ENCODE data around the gene F11R. TPM values are rescaled to one million over a fixed set of nuclear protein-coding genes. Genes with fewer than 3 reads are reported as not detected.

F11R gene
- total and polyA plus RNA-seq, 2 of the 4 experiments (the other 2 are of a cell fraction): 0.79 to 2.2 TPM

- Histone ChIP-seq H2BK20ac (ENCODE audit: low read depth, low read length) (no peak overlapping the region), H3K9me3 (ENCODE audit: control insufficient read depth, insufficient read depth, low read length) (no peaks in the 10 kb centered on the region), H2BK5ac (ENCODE audit: low read depth, low read length, poor library complexity, severe bottlenecking) (no peak overlapping the region), H2AK9ac (replicated peaks; ENCODE audit: low read depth, low read length, poor library complexity) (no peak overlapping the region), H3K4me3 (ENCODE audit: insufficient read depth, low read depth, low read length) (no peak overlapping the region), H3K9me1 (ENCODE audit: insufficient read depth, low read length) (no peaks in the 10 kb centered on the region), H3K79me1 (ENCODE audit: low read depth in 1 of 2, low read length in 2 of 2) (no peaks in the 10 kb centered on the region), H3K9ac (ENCODE audit: low read depth, low read length) (no peak overlapping the region), H3K14ac (replicated peaks; ENCODE audit: low read depth, low read length) (no peak overlapping the region), H3K23ac (ENCODE audit: low read depth, low read length) (no peak overlapping the region), H3K27ac (ENCODE audit: insufficient read depth, low read length) (no peak overlapping the region), H3K36me3 (ENCODE audit: control insufficient read depth, insufficient read depth, low read length) (no peaks in the 10 kb centered on the region), H3K4me1 (ENCODE audit: control insufficient read depth, insufficient read depth, low read length) (no peaks in the 10 kb centered on the region), H3K27me3 (ENCODE audit: control insufficient read depth, insufficient read depth, low read length) (peaks cover 2% of the 10 kb centered on the region; the same call in 1 of the 2 replicates), H4K20me1 (ENCODE audit: insufficient read depth, low read length) (no peaks in the 10 kb centered on the region), H3K4ac (ENCODE audit: low read depth, low read length) (no peak overlapping the region), H3K4me2 (ENCODE audit: low read depth, low read length) (no peak overlapping the region), H3K18ac (ENCODE audit: low read depth, low read length) (no peak overlapping the region), H4K5ac (ENCODE audit: low read depth, low read length) (no peak overlapping the region), H2AK5ac (ENCODE audit: low read depth, low read length) (no peak overlapping the region), H4K8ac (ENCODE audit: low read depth in 2 of 2, low read length in 2 of 2) (no peak overlapping the region), H2BK15ac (ENCODE audit: low read depth, low read length) (no peak overlapping the region), H4K91ac (ENCODE audit: insufficient read depth, low read depth, low read length) (no peak overlapping the region), H2BK120ac (ENCODE audit: low read depth, low read length) (no peak overlapping the region), H3K56ac (ENCODE audit: extremely low read depth, insufficient read depth, low read length) (no peak overlapping the region), H2AFZ (replicated peaks; ENCODE audit: low read length, poor library complexity) (no peak overlapping the region)
- ChIA-PET CTCF (no interaction called here), POLR2A (ENCODE audit: unreplicated experiment) (no interaction called here)
- ATAC-seq (ENCODE audit: low read depth) (no peak), DNase-seq (no peak)
- BruUV-seq (replicated peaks): no TSS peak
- in situ Hi-C loops (cut with MboI; ENCODE audit: low sequenced_read_pairs): no loop called here
- intact Hi-C loops (cut with micrococcal nuclease): no loop called here
- whole genome bisulfite sequencing, 2 experiments (ENCODE audit: extremely low coverage in 2 of 2, insufficient read length in 1 of 2): no CpG with 5 or more reads among the region's 2 CpGs
- dilution Hi-C loops (cut with HindIII; ENCODE audit: low sequenced_read_pairs, unreplicated experiment): no loop called here
- TF ChIP-seq RFX5 (IDR thresholded peaks at IDR 0.05; ENCODE audit: low read depth, low read length): no peak
- no peak for TF ChIP-seq MAZ (IDR thresholded peaks at IDR 0.05; ENCODE audit: borderline replicate concordance, low read depth, low read length)
- TF ChIP-seq RCOR1 (IDR thresholded peaks at IDR 0.05; ENCODE audit: insufficient replicate concordance, low read length): no peak
- no peak for TF ChIP-seq SMC3 (IDR thresholded peaks at IDR 0.05; ENCODE audit: low read depth, low read length)
- no peak for TF ChIP-seq MXI1 (IDR thresholded peaks at IDR 0.05; ENCODE audit: borderline replicate concordance, low read depth, low read length)
- no peak for TF ChIP-seq CTCF (conservative IDR thresholded peaks at IDR 0.05; ENCODE audit: low read depth, low read length)
- TF ChIP-seq CHD1 (IDR thresholded peaks at IDR 0.05; ENCODE audit: low read depth, low read length): no peak
- no peak for TF ChIP-seq BHLHE40 (IDR thresholded peaks at IDR 0.05; ENCODE audit: low read depth, low read length)
- TF ChIP-seq ELK1 (IDR thresholded peaks at IDR 0.05; ENCODE audit: borderline replicate concordance, low read depth, low read length): no peak
- no peak for TF ChIP-seq POLR2A (IDR thresholded peaks at IDR 0.05; ENCODE audit: low read depth, low read length)
- TF ChIP-seq NFE2L2 (IDR thresholded peaks at IDR 0.05; ENCODE audit: low read depth, low read length): no peak
- no peak for TF ChIP-seq USF2 (IDR thresholded peaks at IDR 0.05; ENCODE audit: low read depth, low read length)
- TF ChIP-seq MAFK (IDR thresholded peaks at IDR 0.05; ENCODE audit: low read depth, low read length): no peak
- TF ChIP-seq CEBPB (IDR thresholded peaks at IDR 0.05; ENCODE audit: low read depth, low read length): no peak
- TF ChIP-seq RAD21 (IDR thresholded peaks at IDR 0.05; ENCODE audit: low read length): no peak
- TF ChIP-seq FOS (IDR thresholded peaks at IDR 0.05; ENCODE audit: low read depth, low read length): no peak
Observed at GRCh38 chr1:160975026-160975425, 45.9 kb downstream of the F11R start.

Measured in IMR-90 (cell line).